Stimulated activated CD4-positive, alpha-beta T cell treated with anti-CD3 and anti-CD28 coated beads, Interleukin-1b, Interleukin-23, amount 100 ng/mL, for 1 hour (primary cell): ENCODE results near the gene TBX4.

ENCODE experiments used
- DNase-seq, 2 donors: peaks; one replicate each; pipeline ENCODE4 v3.0.0-alpha.2; 2020; ENCODE audit warnings: low read depth in 2 of 2

TBX4 gene

GRCh38 chr17:61465550-61466237 lies 13.5 kb downstream of the TBX4 start:
- no peak for DNase-seq

- no peak for DNase-seq
Observed at GRCh38 chr17:61466246-61466645, 14.0 kb downstream of the TBX4 start.

- DNase-seq = no peak
Observed at GRCh38 chr17:61467416-61468262, 15.4 kb downstream of the TBX4 start.

GRCh38 chr17:61468263-61468907 lies 16.2 kb downstream of the TBX4 start:
- no peak for DNase-seq

GRCh38 chr17:61469474-61469873 lies 17.3 kb downstream of the TBX4 start:
- no peak for DNase-seq

- no peak for DNase-seq
Observed at GRCh38 chr17:61469949-61470348, 17.7 kb downstream of the TBX4 start.

- DNase-seq = no peak
Observed at GRCh38 chr17:61470530-61471136, 18.4 kb downstream of the TBX4 start.

GRCh38 chr17:61474235-61474927 lies 22.2 kb downstream of the TBX4 start:
- no peak for DNase-seq

- DNase-seq = no peak
Observed at GRCh38 chr17:61474934-61475333, 22.7 kb downstream of the TBX4 start.

GRCh38 chr17:61475726-61476125 lies 23.5 kb downstream of the TBX4 start:
- no peak for DNase-seq

- DNase-seq = no peak
Observed at GRCh38 chr17:61476476-61477203, 24.4 kb downstream of the TBX4 start.

- DNase-seq = no peak
Observed at GRCh38 chr17:61477204-61477834, 25.1 kb downstream of the TBX4 start.

GRCh38 chr17:61478026-61478789 lies 26.0 kb downstream of the TBX4 start:
- no peak for DNase-seq

- no peak for DNase-seq
Observed at GRCh38 chr17:61478790-61479492, 26.7 kb downstream of the TBX4 start.

- no peak for DNase-seq
Observed at GRCh38 chr17:61479493-61480413, 27.5 kb downstream of the TBX4 start.

GRCh38 chr17:61480414-61480807 lies 28.2 kb downstream of the TBX4 start:
- no peak for DNase-seq

GRCh38 chr17:61481421-61481820 lies 29.2 kb downstream of the TBX4 start:
- DNase-seq = no peak

GRCh38 chr17:61482467-61482866 lies 30.2 kb downstream of the TBX4 start:
- DNase-seq = no peak
